ENCODE data around the gene IQGAP1. TPM values are rescaled to one million over a fixed set of nuclear protein-coding genes. Genes with fewer than 3 reads are reported as not detected.

Gene IQGAP1
- polyA plus RNA-seq, 3 donors = 140 to 276 (median 207) TPM

GRCh38 chr15:90547540-90547939 lies 159.5 kb downstream of the IQGAP1 start:
- H3K27me3 ChIP-seq (ENCODE audit: control insufficient read depth in 2 of 2, insufficient read depth in 2 of 2, low read length in 2 of 2) = no peaks in the 10 kb centered on the region
- DNase-seq = no peak
- H3K27me3 Mint-ChIP-seq (ENCODE audit: low read depth in 3 of 3) = peaks cover 0 to 2% (median 0%) of the 10 kb centered on the region in 3 donors
- H3K9me3 ChIP-seq (replicated peaks in 1 of 2; ENCODE audit: control insufficient read depth in 1 of 2, insufficient read depth in 1 of 2, low read length in 2 of 2) = no peaks in the 10 kb centered on the region
- peaks cover 24% of the 10 kb centered on the region for H3K79me2 ChIP-seq (ENCODE audit: insufficient read depth, low read length)
- H3K9me3 Mint-ChIP-seq = no peaks in the 10 kb centered on the region
- H3K36me3 Mint-ChIP-seq = peaks cover 28 to 43% of the 10 kb centered on the region in 2 donors
- no peak for TF ChIP-seq CTCF (IDR thresholded peaks at IDR 0.05)
- 20% methylated on average over 1 of the region's 2 CpGs for WGBS (ENCODE audit: insufficient coverage)
- peaks cover 24% of the 10 kb centered on the region for H4K20me1 ChIP-seq (ENCODE audit: insufficient read depth, low read length)
- H3K27ac Mint-ChIP-seq = peak overlapping the region; percentile 40 to 83 (median 73)
- intact Hi-C loops (cut with micrococcal nuclease) = no loop called here
- peak overlapping the region in 1 of 2 donors; percentile 24 for H3K27ac ChIP-seq (ENCODE audit: low read depth in 1 of 2, low read length in 2 of 2)
- peaks cover 34 to 37% of the 10 kb centered on the region in 2 donors for H3K4me1 ChIP-seq (ENCODE audit: control insufficient read depth in 1 of 2, insufficient read depth in 2 of 2, low read length in 2 of 2)
- H3K9ac ChIP-seq (ENCODE audit: insufficient read depth, low read length, poor library complexity, severe bottlenecking) = no peak overlapping the region
- no peak overlapping the region for H2AFZ ChIP-seq (ENCODE audit: insufficient read depth, low read depth, low read length, poor library complexity, severe bottlenecking)
- H3K4me2 ChIP-seq (replicated peaks; ENCODE audit: extremely low read depth, low read length, poor library complexity, severe bottlenecking) = no peak overlapping the region
- no peak overlapping the region for H3K4me3 Mint-ChIP-seq
- H3K36me3 ChIP-seq (replicated peaks in 1 of 2; ENCODE audit: control insufficient read depth in 1 of 2, insufficient read depth in 2 of 2, low read length in 2 of 2) = peaks cover 2 to 16% of the 10 kb centered on the region in 2 donors
- peaks cover 42% of the 10 kb centered on the region for H3K4me1 Mint-ChIP-seq
- H3K4me3 ChIP-seq (replicated peaks in 1 of 3; ENCODE audit: low read depth in 2 of 3, low read length in 3 of 3) = no peak overlapping the region

GRCh38 chr15:90550919-90551318 lies 162.9 kb downstream of the IQGAP1 start:
- Histone ChIP-seq H3K4me1 (ENCODE audit: control insufficient read depth in 1 of 2, insufficient read depth in 2 of 2, low read length in 2 of 2) (peaks cover 50 to 56% of the 10 kb centered on the region in 2 donors), H3K9me3 (replicated peaks in 1 of 2; ENCODE audit: control insufficient read depth in 1 of 2, insufficient read depth in 1 of 2, low read length in 2 of 2) (no peaks in the 10 kb centered on the region), H4K20me1 (ENCODE audit: insufficient read depth, low read length) (peaks cover 14% of the 10 kb centered on the region), H2AFZ (ENCODE audit: insufficient read depth, low read depth, low read length, poor library complexity, severe bottlenecking) (no peak overlapping the region), H3K4me2 (replicated peaks; ENCODE audit: extremely low read depth, low read length, poor library complexity, severe bottlenecking) (peak overlapping the region; percentile 32), H3K9ac (ENCODE audit: insufficient read depth, low read length, poor library complexity, severe bottlenecking) (no peak overlapping the region), H3K4me3 (replicated peaks in 1 of 3; ENCODE audit: low read depth in 2 of 3, low read length in 3 of 3) (peak overlapping the region in 1 of 3 experiments; percentile 34), H3K27ac (ENCODE audit: low read depth in 1 of 2, low read length in 2 of 2) (peak overlapping the region; percentile 39 to 66), H3K27me3 (ENCODE audit: control insufficient read depth in 2 of 2, insufficient read depth in 2 of 2, low read length in 2 of 2) (no peaks in the 10 kb centered on the region), H3K79me2 (ENCODE audit: insufficient read depth, low read length) (peaks cover 30% of the 10 kb centered on the region), H3K36me3 (replicated peaks in 1 of 2; ENCODE audit: control insufficient read depth in 1 of 2, insufficient read depth in 2 of 2, low read length in 2 of 2) (no peaks in the 10 kb centered on the region)
- Mint-ChIP-seq H3K9me3 (no peaks in the 10 kb centered on the region), H3K4me1 (peaks cover 53% of the 10 kb centered on the region), H3K4me3 (peak overlapping the region in 1 of 2 donors; percentile 39), H3K27me3 (ENCODE audit: low read depth in 3 of 3) (no peaks in the 10 kb centered on the region), H3K27ac (peak overlapping the region; percentile 78 to 95 (median 90)), H3K36me3 (peaks cover 24 to 40% of the 10 kb centered on the region in 2 donors)
- intact Hi-C loops (cut with micrococcal nuclease) = loop anchor here in 1 of 2 donors (2.0 kb wide), 1 partner anchor 14 kb away; no protein-coding TSS in a partner anchor
- TF ChIP-seq CTCF (IDR thresholded peaks at IDR 0.05) = no peak
- no CpG with 5 or more reads among the region's 6 CpGs for WGBS (ENCODE audit: insufficient coverage)
- DNase-seq = peak; percentile 84 to 93 (median 92)

Small RNA genes within 50 kb of the gene (small RNA-seq; reads per million reads assigned to genes)
- gene NDUFA3P4 (ENCODE audit: insufficient read length, low read depth) = not detected

Other genes starting within 250 kb of the IQGAP1 start
- gene SEMA4B, start 186.9 kb upstream of the IQGAP1 start, polyA plus RNA-seq = 10 to 100 TPM; 13.2 to 65.0 (median 22.0) TPM
- gene CIB1, start 154.3 kb upstream of the IQGAP1 start, polyA plus RNA-seq = 100 to 1,000 TPM in 2 of 3 donors, 10 to 100 TPM in 1; 77.5 to 197 (median 169) TPM
- 1 to 10 TPM in 1 of 3 donors, under 1 TPM in 2; 0.53 to 3.3 (median 0.91) TPM for gene GDPGP1, start 154.0 kb upstream of the IQGAP1 start, polyA plus RNA-seq
- gene TTLL13, start 138.7 kb upstream of the IQGAP1 start, polyA plus RNA-seq = under 1 TPM in 2 of 3 donors, not detected in 1; 0.08 to 0.13 TPM
- 10 to 100 TPM; 14.4 to 20.3 (median 18.9) TPM for gene NGRN, start 122.6 kb upstream of the IQGAP1 start, polyA plus RNA-seq
- under 1 TPM in 2 of 3 donors, not detected in 1; 0.12 to 0.23 TPM for gene ZNF774, start 36.0 kb upstream of the IQGAP1 start, polyA plus RNA-seq
- gene CRTC3, start 141.7 kb downstream of the IQGAP1 start, polyA plus RNA-seq = 10 to 100 TPM in 2 of 3 donors, 1 to 10 TPM in 1; 6.0 to 25.4 (median 12.2) TPM